SK-N-MC (cell line): ENCODE data around the gene MYO1F.

Experiments
- EZH2 ChIP-seq: fragments of 200-600 bp; sonication (generic); IDR thresholded peaks from one replicate; pipeline ENCODE4 v1.6.1; 2017; ENCODE audit warnings: antibody characterized with exemption
- POLR2AphosphoS5 ChIP-seq: IDR thresholded peaks from 2 replicates; pipeline ENCODE4 v1.6.1; 2012; ENCODE audit warnings: mild to moderate bottlenecking, low read depth, low read length, borderline replicate concordance

DNA sequence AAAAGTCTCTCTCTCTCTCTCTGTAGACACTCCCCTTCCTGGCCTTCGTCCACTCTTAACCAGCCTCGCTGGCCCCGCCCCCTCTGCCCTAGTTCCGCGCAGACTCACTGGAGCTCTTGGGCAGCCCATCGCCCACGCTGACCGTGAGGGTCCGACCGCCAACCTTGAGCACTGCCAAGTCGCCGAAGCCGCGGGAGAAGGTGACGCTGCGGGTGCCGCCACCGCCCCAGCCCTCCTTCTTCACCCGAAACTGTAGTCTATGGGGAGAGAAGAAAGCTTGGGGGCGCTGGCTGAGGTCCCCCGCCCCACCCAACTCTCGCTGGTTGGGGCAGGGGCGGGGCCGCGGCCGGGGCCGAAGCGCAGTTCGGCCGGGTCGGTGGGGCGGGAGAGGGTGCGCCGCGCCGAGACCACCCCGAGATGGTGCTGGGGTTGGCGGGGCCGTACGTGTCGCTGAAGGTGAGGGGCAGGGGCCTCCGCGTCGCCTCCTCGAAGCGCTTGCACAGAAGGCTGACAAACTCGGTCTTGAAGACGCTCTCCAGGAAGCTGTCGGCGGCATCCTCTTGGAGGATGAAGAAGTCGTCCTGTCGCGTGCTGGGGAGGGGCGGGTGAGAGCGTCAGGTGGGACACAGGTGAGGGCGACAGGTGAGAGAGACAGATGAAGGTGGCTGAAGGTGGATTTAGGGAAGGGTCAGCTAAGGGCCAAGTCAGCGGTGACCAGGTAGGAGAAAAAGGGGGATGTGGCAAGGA, 50.7 kb downstream of the MYO1F start:
- TF ChIP-seq POLR2AphosphoS5 (peak; percentile 85), EZH2 (no peak)
